HepG2 (cell line): ENCODE measurements around the gene TMEM129. TPM values are rescaled to one million over a fixed set of nuclear protein-coding genes. Genes with fewer than 3 reads are reported as not detected.

Source experiments
- BRCA1 ChIP-seq: sonication (generic); formaldehyde crosslinking; IDR thresholded peaks from 2 replicates; pipeline ENCODE4 v1.4.0; 2020; ENCODE audit warnings: missing genetic modification reagents
- CREB3 ChIP-seq: sonication (generic); formaldehyde crosslinking; IDR thresholded peaks from 2 replicates; pipeline ENCODE4 v1.5.0; 2020; ENCODE audit warnings: missing genetic modification reagents
- DZIP1 ChIP-seq: sonication (generic); formaldehyde crosslinking; IDR thresholded peaks from 2 replicates; pipeline ENCODE4 v1.5.0; 2020; ENCODE audit warnings: mild to moderate bottlenecking, missing genetic modification reagents
- NBN ChIP-seq: fragments of 450-650 bp; conservative IDR thresholded peaks from 2 replicates; pipeline ENCODE4 v1.6.1; 2017
- NFE2 ChIP-seq: sonication (generic); formaldehyde crosslinking; IDR thresholded peaks from 2 replicates; pipeline ENCODE4 v1.4.0; 2020; ENCODE audit warnings: missing genetic modification reagents
- SNAI1 ChIP-seq: sonication (generic); formaldehyde crosslinking; IDR thresholded peaks from 2 replicates; pipeline ENCODE4 v1.5.0; 2020; ENCODE audit warnings: mild to moderate bottlenecking, missing genetic modification reagents, borderline replicate concordance
- TERF1 ChIP-seq: sonication (generic); formaldehyde crosslinking; IDR thresholded peaks from 2 replicates; pipeline ENCODE4 v1.8.0; 2022; ENCODE audit warnings: mild to moderate bottlenecking, missing genetic modification reagents, moderate library complexity
- ZBTB2 ChIP-seq: sonication (generic); formaldehyde crosslinking; IDR thresholded peaks from 2 replicates; pipeline ENCODE4 v1.8.0; 2022; ENCODE audit warnings: low read depth, missing genetic modification reagents
- ZNF263 ChIP-seq: sonication (generic); formaldehyde crosslinking; IDR thresholded peaks from 2 replicates; pipeline ENCODE4 v1.4.0; 2020; ENCODE audit warnings: missing genetic modification reagents
- ZNF276 ChIP-seq: sonication (generic); formaldehyde crosslinking; IDR thresholded peaks from 2 replicates; pipeline ENCODE4 v1.4.0; 2020; ENCODE audit warnings: mild to moderate bottlenecking, low read depth, missing genetic modification reagents
- ZNF441 ChIP-seq: sonication (generic); formaldehyde crosslinking; IDR thresholded peaks from 2 replicates; pipeline ENCODE4 v1.7.0; 2021; ENCODE audit warnings: missing genetic modification reagents, borderline replicate concordance
- ZNF547 ChIP-seq: sonication (generic); formaldehyde crosslinking; IDR thresholded peaks from 2 replicates; pipeline ENCODE4 v1.5.1; 2020; ENCODE audit warnings: mild to moderate bottlenecking, missing genetic modification reagents
- ZNF558 ChIP-seq: sonication (generic); formaldehyde crosslinking; IDR thresholded peaks from 2 replicates; pipeline ENCODE4 v1.9.0; 2022; ENCODE audit warnings: mild to moderate bottlenecking, missing genetic modification reagents, borderline replicate concordance
- ZNF569 ChIP-seq: sonication (generic); formaldehyde crosslinking; IDR thresholded peaks from 2 replicates; pipeline ENCODE4 v1.5.0; 2020; ENCODE audit warnings: mild to moderate bottlenecking, missing genetic modification reagents, moderate library complexity, borderline replicate concordance
- ZNF598 ChIP-seq: sonication (generic); formaldehyde crosslinking; IDR thresholded peaks from 2 replicates; pipeline ENCODE4 v1.5.1; 2020; ENCODE audit warnings: mild to moderate bottlenecking, missing genetic modification reagents, borderline replicate concordance
- ZNF724P ChIP-seq: sonication (generic); formaldehyde crosslinking; IDR thresholded peaks from 2 replicates; pipeline ENCODE4 v1.8.0; 2022; ENCODE audit warnings: missing genetic modification reagents, borderline replicate concordance
- ZNF746 ChIP-seq: sonication (generic); formaldehyde crosslinking; IDR thresholded peaks from 2 replicates; pipeline ENCODE4 v1.8.0; 2022; ENCODE audit warnings: mild to moderate bottlenecking, missing genetic modification reagents
- ZUFSP ChIP-seq: sonication (generic); formaldehyde crosslinking; IDR thresholded peaks from 2 replicates; pipeline ENCODE4 v1.9.0; 2021; ENCODE audit warnings: missing genetic modification reagents, mild to moderate bottlenecking, borderline replicate concordance
- polyA plus RNA-seq, 8 experiments: library from polyadenylated mRNA; depleted of rRNA in 3 of 8; stranded (reverse) in 7 of 8; unstranded in 1 of 8; fragments of >200 nt; fragmentation: Illumina TruSeq in 4 of 8; extraction: Trizol in 4 of 8; gene quantifications; 2 replicates each; pipeline versions ENCODE4 v1.2.1 to v1.2.3, GENCODE V29; 2011 to 2016; ENCODE audit warnings: low read depth in 4 of 8, missing spikeins in 1 of 8, mixed read lengths in 1 of 8; ENCODE audit not compliant: insufficient read depth in 1 of 8
- total RNA-seq, 5 experiments: library from RNA; depleted of rRNA; stranded (reverse); fragments of >200 nt; fragmentation: Illumina TruSeq; extraction: Trizol; gene quantifications; 2 replicates each; pipeline ENCODE4 v1.2.3, GENCODE V29; 2016; ENCODE audit warnings: low read depth in 1 of 5

Gene TMEM129
- total and polyA plus RNA-seq, 2 of the 13 experiments (the other 11 are each of a cell fraction or from before 2014, with no cell fraction given), result 19.0 to 25.8 TPM

- no peak for TF ChIP-seq ZNF547 (CRISPR knock-in tag)
- no peak for TF ChIP-seq ZNF569 (CRISPR knock-in tag)
- TF ChIP-seq TERF1, result no peak
- no peak for TF ChIP-seq DZIP1
- peak; percentile 72; the same call in 1 of the 2 replicates for TF ChIP-seq ZNF441 (CRISPR knock-in tag)
- no peak for TF ChIP-seq ZNF263 (CRISPR knock-in tag)
- no peak for TF ChIP-seq ZNF558 (CRISPR knock-in tag)
- no peak for TF ChIP-seq ZUFSP
- TF ChIP-seq CREB3, result no peak; the same call in 1 of the 2 replicates
- no peak for TF ChIP-seq ZBTB2 (CRISPR knock-in tag)
- TF ChIP-seq BRCA1, result 0 out of 2 replicates have a peak, but pooled peaks have one; percentile 24
- no peak for TF ChIP-seq NFE2 (CRISPR knock-in tag)
- TF ChIP-seq ZNF276 (CRISPR knock-in tag), result no peak
- TF ChIP-seq ZNF746 (CRISPR knock-in tag), result peak; percentile 46; the same call in 1 of the 2 replicates
- TF ChIP-seq ZNF598 (CRISPR knock-in tag), result no peak
- TF ChIP-seq SNAI1 (CRISPR knock-in tag), result no peak
- TF ChIP-seq ZNF724P (CRISPR knock-in tag), result no peak
- no peak for TF ChIP-seq NBN
Measured at GRCh38 chr4:1751919-1752283, 30.8 kb upstream of the TMEM129 start (continued).
